HG03159 (cell line): ENCODE measurements around the gene GJD4.

Experiments
- ATAC-seq: cut with Tn5 transposase; IDR thresholded peaks from one replicate; pipeline ENCODE4 v1.9.1; 2021; ENCODE audit warnings: mild to moderate bottlenecking, moderate library complexity; ENCODE audit not compliant: unreplicated experiment

Gene GJD4

DNA sequence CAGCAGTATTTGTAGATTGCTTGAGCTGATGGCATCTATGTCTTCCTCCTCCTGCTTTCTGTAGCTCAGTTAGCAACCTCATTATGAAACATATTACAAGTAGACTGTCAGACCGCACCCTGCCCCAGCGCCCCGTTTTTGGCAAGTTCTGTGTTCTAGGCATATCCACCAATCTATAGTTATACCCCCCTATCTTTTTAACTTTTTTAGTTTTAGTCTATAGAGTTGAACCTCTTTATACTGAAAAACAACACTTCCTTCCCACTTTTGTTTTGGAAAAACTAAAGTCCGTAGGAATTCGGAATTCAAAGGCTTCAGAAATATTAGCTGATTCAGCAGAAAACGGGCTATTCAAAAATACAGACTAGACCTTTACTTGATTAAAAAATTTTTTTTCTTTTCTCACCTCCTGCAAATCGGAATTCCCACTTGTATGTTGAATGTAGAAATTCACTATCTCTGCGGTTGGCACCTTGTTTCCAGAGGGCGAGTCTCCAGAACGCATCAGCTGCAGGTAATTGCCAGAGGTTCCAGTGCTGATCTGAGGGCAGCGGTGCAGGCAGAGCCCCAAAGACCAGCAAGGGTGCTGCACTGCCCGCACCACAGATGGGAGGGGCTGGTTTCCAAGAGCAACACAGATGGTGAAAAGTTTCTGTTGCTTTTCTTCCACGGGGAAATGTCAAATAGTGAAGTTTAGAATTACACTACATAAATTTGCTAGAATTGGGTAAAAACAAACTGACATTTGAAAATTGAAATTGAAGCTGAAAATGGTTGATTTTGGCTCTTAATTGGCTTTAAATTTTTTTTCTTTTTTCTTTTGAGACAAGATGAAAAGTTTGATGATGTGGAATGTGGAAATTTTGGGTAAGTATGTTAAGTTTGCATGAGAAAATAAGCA lies 39.2 kb downstream of the GJD4 start:
- no peak for ATAC-seq

DNA sequence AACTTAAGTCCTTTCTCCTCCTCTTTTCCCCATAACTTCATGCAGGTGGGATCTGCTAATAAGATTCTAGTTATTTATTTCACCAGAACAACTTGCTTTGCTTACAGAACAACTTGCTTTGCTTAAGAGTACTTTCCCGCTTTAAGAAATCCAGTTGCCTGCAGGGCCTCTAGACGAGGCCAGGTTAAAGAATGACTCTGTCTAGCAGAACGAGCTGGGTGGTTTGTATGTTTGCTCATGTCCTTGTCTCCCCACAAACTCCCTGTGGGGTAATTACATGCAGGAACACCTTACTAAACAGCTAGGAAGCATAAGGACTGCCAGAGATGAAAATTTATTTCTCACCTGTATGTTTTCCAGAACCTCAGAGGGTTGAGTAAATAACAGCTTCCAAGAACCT lies 45.8 kb downstream of the GJD4 start:
- ATAC-seq, result no peak

DNA sequence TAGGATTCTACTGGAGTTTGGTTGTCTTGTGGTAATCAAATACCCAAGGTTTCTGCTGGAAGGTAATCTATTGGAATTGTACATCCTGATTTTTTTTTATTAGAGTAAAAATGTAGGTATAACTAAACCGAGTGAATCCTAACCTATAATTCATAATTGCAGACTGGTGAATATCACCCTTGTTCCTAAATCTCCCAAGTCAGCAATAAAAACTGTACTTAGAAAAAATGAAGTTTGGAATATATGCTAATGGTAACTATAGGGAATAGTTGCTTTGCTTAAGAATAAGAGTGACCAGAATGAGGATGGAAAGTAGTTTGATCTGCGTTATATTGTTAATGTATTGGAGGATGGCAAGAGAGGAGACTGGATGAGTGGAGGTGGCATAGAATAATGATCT lies 47.7 kb downstream of the GJD4 start:
- no peak for ATAC-seq

DNA sequence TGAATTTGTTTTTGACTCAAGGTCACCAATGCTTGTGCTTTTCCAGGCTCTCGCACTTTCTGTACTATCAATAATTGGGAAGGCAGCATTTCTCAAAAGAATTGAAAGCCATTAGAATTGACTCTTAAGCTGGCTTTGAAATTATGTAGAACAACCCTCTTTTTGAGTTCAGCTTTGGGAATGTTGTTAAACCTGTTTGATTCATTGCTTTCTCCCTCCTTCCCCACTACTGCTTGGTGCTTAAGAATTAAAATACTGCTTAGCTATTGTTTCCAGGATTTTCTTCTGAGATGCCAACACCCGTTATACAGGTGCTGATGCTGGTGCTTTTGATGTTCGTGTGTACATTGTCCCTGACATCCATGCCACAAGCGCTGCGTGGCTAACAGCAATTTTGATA lies 52.5 kb downstream of the GJD4 start:
- no peak for ATAC-seq
